Vagina (tissue), 2 donors: Measurements from ENCODE around the gene GFRA1. TPM values are rescaled to one million over a fixed set of nuclear protein-coding genes. Genes with fewer than 3 reads are reported as not detected.

Experiments
- DNase-seq, 2 donors: peaks; one replicate each; pipeline ENCODE4 v3.0.0-alpha.2; 2017; ENCODE audit errors: extremely low spot score in 2 of 2
- H3K27ac ChIP-seq: fragments of 200-600 bp; sonication (generic); one replicate; pipeline ENCODE4 v1.5.1; 2019
- H3K27me3 ChIP-seq: fragments of 200-600 bp; sonication (generic); one replicate; pipeline ENCODE4 v1.5.1; 2019
- H3K36me3 ChIP-seq, 2 donors: fragments of 200-600 bp; sonication (generic); one replicate each; pipeline ENCODE4 v1.5.1; 2017 to 2019
- H3K4me1 ChIP-seq: fragments of 200-600 bp; sonication (generic); one replicate; pipeline ENCODE4 v1.5.1; 2019
- H3K4me3 ChIP-seq, 2 donors: fragments of 200-600 bp; sonication (generic); 1 replicate in 1 of 2; 2 replicates in 1 of 2; pipeline ENCODE4 v1.5.1; 2016 to 2019
- H3K9me3 ChIP-seq: fragments of 200-600 bp; sonication (generic); one replicate; pipeline ENCODE4 v1.5.1; 2019
- POLR2A ChIP-seq, 2 donors: fragments of 450-650 bp; IDR thresholded peaks; one replicate each; pipeline ENCODE4 v1.6.1; 2017; ENCODE audit warnings: antibody characterized with exemption in 2 of 2, mild to moderate bottlenecking in 2 of 2, moderate library complexity in 2 of 2
- POLR2AphosphoS5 ChIP-seq, 2 donors: sonication (generic); formaldehyde crosslinking; IDR thresholded peaks; one replicate each; pipeline ENCODE4 v1.9.0; 2017; ENCODE audit warnings: antibody characterized with exemption in 2 of 2, mild to moderate bottlenecking in 2 of 2, low read depth in 1 of 2; ENCODE audit not compliant: insufficient read depth in 1 of 2
- intact Hi-C: fragments of 100-400 bp; cut with DNase I; formaldehyde crosslinking; loops from one replicate; pipeline ENCODE4 v1.15.1; 2023
- total RNA-seq: library from RNA; depleted of rRNA; stranded (reverse); fragments of >200 nt; gene quantifications from one replicate; pipeline ENCODE4 v1.2.3, GENCODE V29; 2016
- TF ChIP-seq, protein P1 (sequence below), 3 experiments: fragments of 450-650 bp in 2 of 3; fragments of 200-600 bp in 1 of 3; sonication (generic) in 1 of 3; IDR thresholded peaks; one replicate each; pipeline ENCODE4 v1.5.1; 2017 to 2019; ENCODE audit warnings: antibody characterized with exemption in 3 of 3, mild to moderate bottlenecking in 2 of 3, moderate library complexity in 2 of 3

Gene GFRA1
- total RNA-seq, 1 donor from 2014 or later, result 57.7 TPM

DNA sequence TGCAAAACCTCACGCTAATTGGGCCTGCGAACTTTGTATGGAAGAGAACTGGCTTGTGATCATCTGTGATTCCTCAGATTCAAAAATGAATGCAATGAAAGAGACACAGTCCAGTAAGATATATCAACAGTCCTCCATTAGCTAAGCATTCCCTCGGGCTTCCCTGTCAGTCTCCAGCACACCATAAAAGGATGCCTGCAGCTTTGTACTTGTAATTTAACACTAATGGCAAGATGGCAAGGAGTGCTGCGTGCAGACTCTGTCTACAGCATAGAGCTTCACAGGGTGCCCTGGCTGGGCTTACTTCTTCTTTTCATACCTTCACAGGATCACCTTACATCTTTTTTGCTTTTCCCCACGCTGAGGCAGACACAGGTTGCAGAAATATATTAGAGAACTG, 200.0 kb downstream of the GFRA1 start:
- Histone ChIP-seq H3K27me3 (no peaks in the 10 kb centered on the region), H3K4me1 (peaks cover 9% of the 10 kb centered on the region), H3K9me3 (no peaks in the 10 kb centered on the region), H3K27ac (no peak overlapping the region), H3K36me3 (no peaks in the 10 kb centered on the region), H3K4me3 (no peak overlapping the region)
- intact Hi-C loops, result no loop called here
- no peak for DNase-seq
- TF ChIP-seq POLR2A (IDR thresholded peaks at IDR 0.05) (no peak), POLR2AphosphoS5 (IDR thresholded peaks at IDR 0.05; ENCODE audit: insufficient read depth in 1 of 2, low read depth in 1 of 2) (no peak)
- TF ChIP-seq, protein P1, sequence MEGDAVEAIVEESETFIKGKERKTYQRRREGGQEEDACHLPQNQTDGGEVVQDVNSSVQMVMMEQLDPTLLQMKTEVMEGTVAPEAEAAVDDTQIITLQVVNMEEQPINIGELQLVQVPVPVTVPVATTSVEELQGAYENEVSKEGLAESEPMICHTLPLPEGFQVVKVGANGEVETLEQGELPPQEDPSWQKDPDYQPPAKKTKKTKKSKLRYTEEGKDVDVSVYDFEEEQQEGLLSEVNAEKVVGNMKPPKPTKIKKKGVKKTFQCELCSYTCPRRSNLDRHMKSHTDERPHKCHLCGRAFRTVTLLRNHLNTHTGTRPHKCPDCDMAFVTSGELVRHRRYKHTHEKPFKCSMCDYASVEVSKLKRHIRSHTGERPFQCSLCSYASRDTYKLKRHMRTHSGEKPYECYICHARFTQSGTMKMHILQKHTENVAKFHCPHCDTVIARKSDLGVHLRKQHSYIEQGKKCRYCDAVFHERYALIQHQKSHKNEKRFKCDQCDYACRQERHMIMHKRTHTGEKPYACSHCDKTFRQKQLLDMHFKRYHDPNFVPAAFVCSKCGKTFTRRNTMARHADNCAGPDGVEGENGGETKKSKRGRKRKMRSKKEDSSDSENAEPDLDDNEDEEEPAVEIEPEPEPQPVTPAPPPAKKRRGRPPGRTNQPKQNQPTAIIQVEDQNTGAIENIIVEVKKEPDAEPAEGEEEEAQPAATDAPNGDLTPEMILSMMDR (IDR thresholded peaks at IDR 0.05), result no peak

DNA sequence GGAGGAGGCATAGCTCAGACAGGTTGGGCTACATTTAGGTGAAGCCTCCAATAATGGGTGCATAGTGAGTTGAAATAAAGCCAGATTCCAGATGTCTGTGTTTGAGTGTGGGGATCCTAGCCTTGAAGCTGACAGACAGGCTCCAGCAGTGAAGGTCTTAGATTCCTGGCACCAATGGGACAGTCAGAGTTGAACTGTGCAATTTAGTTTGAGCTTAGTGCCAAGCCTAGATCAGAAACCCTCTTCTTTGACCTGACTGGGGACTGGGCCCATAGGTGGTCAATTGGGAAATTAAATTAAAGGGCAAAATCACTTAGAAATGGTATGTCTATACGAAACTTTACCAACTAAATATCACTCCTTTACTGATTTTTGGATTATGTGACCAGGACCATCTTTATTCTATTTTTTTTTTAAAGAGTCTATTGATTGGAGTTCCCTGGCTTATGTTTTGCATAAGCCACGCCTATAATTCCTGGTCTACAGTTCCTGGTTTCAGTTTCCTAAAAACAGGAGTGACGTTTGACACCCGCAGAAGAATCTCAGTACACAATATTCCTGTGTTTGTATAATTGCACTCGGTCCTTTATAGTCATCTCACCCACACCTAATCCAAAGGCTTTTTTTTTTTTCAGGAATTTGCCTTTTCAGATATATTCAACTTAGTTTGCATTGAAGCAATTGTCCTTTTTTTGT, 201.4 kb downstream of the GFRA1 start:
- no peaks in the 10 kb centered on the region for H3K9me3 ChIP-seq
- H3K4me3 ChIP-seq, result no peak overlapping the region
- no peaks in the 10 kb centered on the region for H3K27me3 ChIP-seq
- H3K4me1 ChIP-seq, result peaks cover 9% of the 10 kb centered on the region
- TF ChIP-seq POLR2A (IDR thresholded peaks at IDR 0.05), result no peak
- no peak for TF ChIP-seq POLR2AphosphoS5 (IDR thresholded peaks at IDR 0.05; ENCODE audit: insufficient read depth in 1 of 2, low read depth in 1 of 2)
- TF ChIP-seq, protein P1 (IDR thresholded peaks at IDR 0.05), result no peak
- H3K27ac ChIP-seq, result no peak overlapping the region
- no peaks in the 10 kb centered on the region for H3K36me3 ChIP-seq
- DNase-seq, result no peak
- intact Hi-C loops, result no loop called here

DNA sequence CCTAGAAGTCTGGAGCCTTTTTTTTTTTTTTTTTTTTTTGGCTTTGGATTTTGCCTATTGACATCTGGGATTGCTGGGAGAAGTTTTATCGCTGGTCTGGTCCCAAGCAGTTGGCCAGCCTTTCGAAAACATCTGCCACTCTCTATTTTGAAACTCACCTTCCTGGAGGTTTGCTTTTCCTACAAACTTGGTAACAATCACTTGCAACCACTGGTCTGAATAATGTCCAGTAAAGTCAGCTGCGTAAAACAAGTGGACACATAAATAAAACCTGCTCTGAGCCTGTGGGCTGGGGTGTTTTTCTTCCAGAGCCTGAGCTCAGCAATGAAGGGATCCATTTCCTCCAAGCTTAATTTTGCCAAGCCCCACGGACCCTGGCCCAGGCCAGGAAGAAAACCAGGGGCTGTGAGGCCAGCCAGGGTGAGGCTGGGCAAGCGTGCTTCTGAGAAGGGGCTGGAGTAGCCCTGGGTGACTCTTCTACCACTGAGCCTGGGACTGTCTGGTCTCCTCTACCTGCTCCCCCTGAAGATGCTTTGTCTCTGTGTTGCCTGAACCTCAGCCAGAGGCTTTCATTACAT, 202.2 kb downstream of the GFRA1 start:
- intact Hi-C loops, result no loop called here
- Histone ChIP-seq H3K9me3 (no peaks in the 10 kb centered on the region), H3K4me3 (no peak overlapping the region), H3K27me3 (no peaks in the 10 kb centered on the region), H3K4me1 (peaks cover 9% of the 10 kb centered on the region), H3K27ac (no peak overlapping the region), H3K36me3 (no peaks in the 10 kb centered on the region)
- TF ChIP-seq, protein P1 (IDR thresholded peaks at IDR 0.05), result no peak
- TF ChIP-seq POLR2AphosphoS5 (IDR thresholded peaks at IDR 0.05; ENCODE audit: insufficient read depth in 1 of 2, low read depth in 1 of 2) (no peak), POLR2A (IDR thresholded peaks at IDR 0.05) (no peak)
- no peak for DNase-seq

DNA sequence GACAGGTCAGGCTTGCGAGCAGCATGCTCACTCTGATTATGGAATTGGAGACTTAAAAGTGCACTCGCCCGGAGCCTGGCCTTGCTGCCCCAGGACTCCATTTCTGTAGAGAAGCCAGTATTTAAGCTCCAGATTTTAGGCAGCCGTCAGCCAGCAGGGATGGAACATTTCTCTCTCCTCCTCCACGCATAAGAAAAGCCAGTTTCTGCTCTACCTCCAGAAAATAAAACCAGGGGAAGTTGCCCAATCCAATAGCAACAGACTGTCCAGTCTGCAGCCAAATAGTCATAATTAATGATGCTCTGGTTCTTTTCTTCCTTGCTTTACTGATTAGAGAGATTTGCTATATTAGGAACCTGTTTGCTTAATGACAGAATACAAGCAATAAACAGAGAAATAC, 203.2 kb downstream of the GFRA1 start:
- no peak for DNase-seq
- H3K36me3 ChIP-seq, result no peaks in the 10 kb centered on the region
- no peaks in the 10 kb centered on the region for H3K27me3 ChIP-seq
- no peak overlapping the region for H3K27ac ChIP-seq
- H3K4me1 ChIP-seq, result peaks cover 9% of the 10 kb centered on the region
- no peak overlapping the region for H3K4me3 ChIP-seq
- H3K9me3 ChIP-seq, result no peaks in the 10 kb centered on the region
- intact Hi-C loops, result no loop called here
- TF ChIP-seq POLR2AphosphoS5 (IDR thresholded peaks at IDR 0.05; ENCODE audit: insufficient read depth in 1 of 2, low read depth in 1 of 2) (no peak), POLR2A (IDR thresholded peaks at IDR 0.05) (no peak)
- TF ChIP-seq, protein P1 (IDR thresholded peaks at IDR 0.05), result no peak

DNA sequence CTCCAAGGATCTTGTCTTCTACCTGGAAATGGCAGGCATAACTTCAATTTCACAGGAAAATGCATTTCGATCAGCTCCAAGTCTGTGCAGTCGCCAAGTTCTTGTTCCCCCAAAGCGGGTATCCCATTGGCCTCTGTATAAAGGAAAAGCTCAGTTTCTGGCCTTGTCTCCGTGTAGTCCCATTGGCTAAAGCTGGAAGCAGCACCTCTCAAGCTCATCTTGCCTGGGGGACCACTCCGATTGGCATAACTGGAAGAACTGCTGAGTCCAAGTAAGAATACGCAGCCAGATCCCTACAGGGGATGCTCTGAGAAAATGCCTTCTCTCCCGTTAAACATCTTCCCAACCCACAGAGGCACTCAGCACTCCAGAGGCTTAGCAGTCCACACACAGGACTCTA, 205.2 kb downstream of the GFRA1 start:
- no peaks in the 10 kb centered on the region for H3K9me3 ChIP-seq
- intact Hi-C loops, result no loop called here
- H3K36me3 ChIP-seq, result no peaks in the 10 kb centered on the region
- DNase-seq, result no peak
- no peaks in the 10 kb centered on the region for H3K27me3 ChIP-seq
- peaks cover 9% of the 10 kb centered on the region for H3K4me1 ChIP-seq
- H3K27ac ChIP-seq, result no peak overlapping the region
- TF ChIP-seq POLR2AphosphoS5 (IDR thresholded peaks at IDR 0.05; ENCODE audit: insufficient read depth in 1 of 2, low read depth in 1 of 2) (no peak), POLR2A (IDR thresholded peaks at IDR 0.05) (no peak)
- TF ChIP-seq, protein P1 (IDR thresholded peaks at IDR 0.05), result no peak
- H3K4me3 ChIP-seq, result no peak overlapping the region
